Measurements from ENCODE around the gene MCF2L. TPM values are rescaled to one million over a fixed set of nuclear protein-coding genes. Genes with fewer than 3 reads are reported as not detected.

MCF2L gene
- total and polyA plus RNA-seq, 7 donors: 9.1 to 40.5 (median 20.3) TPM

DNA sequence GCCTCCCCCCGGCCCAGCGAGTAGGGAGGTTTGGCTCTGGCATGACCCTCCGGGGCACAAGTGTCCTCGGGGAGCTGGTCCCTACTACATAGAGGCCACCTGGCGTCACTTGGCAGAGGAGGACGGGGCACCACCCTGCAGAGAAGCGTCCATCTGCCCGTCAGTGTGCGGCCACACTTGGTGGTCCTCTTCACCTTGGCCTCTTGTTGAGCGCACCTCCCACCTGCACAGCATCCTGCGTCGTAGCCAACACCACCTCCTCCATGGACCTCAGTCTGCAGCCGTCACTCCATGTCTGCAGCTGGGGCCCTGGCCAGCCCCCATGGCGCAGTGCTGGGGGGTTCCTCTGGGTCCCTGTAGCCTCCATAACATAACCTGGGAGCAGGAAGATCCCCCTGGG lies 35.1 kb downstream of the MCF2L start:
- Histone ChIP-seq H3K4me1 (peaks cover 6% of the 10 kb centered on the region), H3K9me3 (no peaks in the 10 kb centered on the region), H3K36me3 (ENCODE audit: insufficient read depth in 1 of 2, low read depth in 1 of 2) (no peaks in the 10 kb centered on the region), H3K27me3 (ENCODE audit: insufficient read depth in 3 of 3, low read length in 2 of 3) (peaks cover 0 to 52% (median 19%) of the 10 kb centered on the region in 3 donors), H3K4me3 (no peak overlapping the region), H3K27ac (no peak overlapping the region)
- ATAC-seq (peak in 1 of 4 donors; percentile 17), DNase-seq (no peak)
- 63 to 73% (median 64%) methylated on average over 14 of the region's 14 CpGs for WGBS, 3 donors
- intact Hi-C loops (cut with DNase I): no loop called here
- no peak for TF ChIP-seq CTCF (IDR thresholded peaks at IDR 0.05)

- Histone ChIP-seq H3K4me3 (no peak overlapping the region), H3K4me1 (peaks cover 6% of the 10 kb centered on the region), H3K9me3 (no peaks in the 10 kb centered on the region), H3K36me3 (ENCODE audit: insufficient read depth in 1 of 2, low read depth in 1 of 2) (no peaks in the 10 kb centered on the region), H3K27ac (no peak overlapping the region), H3K27me3 (ENCODE audit: insufficient read depth in 3 of 3, low read length in 2 of 3) (peaks cover 0 to 45% (median 19%) of the 10 kb centered on the region in 3 donors)
- 87 to 90% (median 88%) methylated on average over 26 of the region's 26 CpGs for WGBS, 3 donors
- DNase-seq (no peak), ATAC-seq (no peak)
- TF ChIP-seq CTCF (IDR thresholded peaks at IDR 0.05): no peak
- intact Hi-C loops (cut with DNase I): no loop called here
Measured at GRCh38 chr13:113005076-113005865, 36.3 kb downstream of the MCF2L start.

- Histone ChIP-seq H3K9me3 (no peaks in the 10 kb centered on the region), H3K4me3 (no peak overlapping the region), H3K36me3 (ENCODE audit: insufficient read depth in 1 of 2, low read depth in 1 of 2) (no peaks in the 10 kb centered on the region), H3K27me3 (ENCODE audit: insufficient read depth in 3 of 3, low read length in 2 of 3) (peaks cover 0 to 45% (median 19%) of the 10 kb centered on the region in 3 donors), H3K4me1 (peaks cover 6% of the 10 kb centered on the region), H3K27ac (no peak overlapping the region)
- DNase-seq (no peak), ATAC-seq (no peak)
- TF ChIP-seq CTCF (IDR thresholded peaks at IDR 0.05): no peak
- intact Hi-C loops (cut with DNase I): no loop called here
- 82 to 84% (median 82%) methylated on average over 15 of the region's 15 CpGs for WGBS, 3 donors
Measured at GRCh38 chr13:113005997-113006396, 37.0 kb downstream of the MCF2L start.

DNA sequence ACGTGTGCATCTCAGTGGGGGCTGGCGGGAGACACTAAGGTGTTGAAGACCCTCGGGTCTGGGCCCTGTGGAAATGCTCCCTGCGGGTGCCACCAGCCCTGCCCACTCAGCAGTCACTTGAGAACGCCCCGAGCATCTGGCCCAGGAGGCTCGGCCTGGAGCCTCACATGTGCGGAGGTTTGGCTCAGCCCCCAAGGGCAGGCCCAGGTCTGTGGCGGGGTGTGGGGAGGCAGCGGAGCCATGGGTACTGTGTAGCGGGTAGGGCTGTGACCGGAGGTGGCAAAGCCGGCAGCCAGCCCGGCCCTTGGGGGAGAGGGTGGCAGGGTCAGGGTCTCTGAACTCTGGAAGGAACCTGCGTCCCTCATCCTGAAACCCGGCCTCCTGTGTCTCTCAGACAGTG lies 37.6 kb downstream of the MCF2L start:
- no peaks in the 10 kb centered on the region for H3K9me3 ChIP-seq
- DNase-seq: no peak
- intact Hi-C loops (cut with DNase I): no loop called here
- TF ChIP-seq CTCF (IDR thresholded peaks at IDR 0.05): no peak
- H3K4me3 ChIP-seq: no peak overlapping the region
- H3K4me1 ChIP-seq: peaks cover under 1% of the 10 kb centered on the region
- WGBS, 3 donors: 75 to 90% (median 77%) methylated on average over 13 to 16 of the region's 16 CpGs
- peaks cover 0 to 41% (median 16%) of the 10 kb centered on the region in 3 donors for H3K27me3 ChIP-seq (ENCODE audit: insufficient read depth in 3 of 3, low read length in 2 of 3)
- no peaks in the 10 kb centered on the region for H3K36me3 ChIP-seq (ENCODE audit: insufficient read depth in 1 of 2, low read depth in 1 of 2)
- ATAC-seq: no peak
- H3K27ac ChIP-seq: no peak overlapping the region

Measured in psoas muscle (tissue), 8 donors.